Midbrain (tissue), 1 donor: ENCODE data around the gene KCNT1.

Experiments
- DNase-seq: peaks from one replicate; lab custom pipeline; 2025; lab: John Stamatoyannopoulos, UW

The KCNT1 gene

GRCh38 chr9:135726138-135726853 is 24.3 kb downstream of the KCNT1 start:
- no peak for DNase-seq

- DNase-seq, result no peak
Observed at GRCh38 chr9:135727257-135727875, 25.4 kb downstream of the KCNT1 start.

GRCh38 chr9:135728436-135729110 is 26.6 kb downstream of the KCNT1 start:
- no peak for DNase-seq

- no peak for DNase-seq
Observed at GRCh38 chr9:135729480-135729879, 27.5 kb downstream of the KCNT1 start.

GRCh38 chr9:135731454-135731853 is 29.5 kb downstream of the KCNT1 start:
- DNase-seq, result no peak

GRCh38 chr9:135732569-135733257 is 30.7 kb downstream of the KCNT1 start:
- DNase-seq, result no peak

GRCh38 chr9:135734616-135735144 is 32.7 kb downstream of the KCNT1 start:
- DNase-seq, result no peak

- DNase-seq, result no peak
Observed at GRCh38 chr9:135736272-135736978, 34.4 kb downstream of the KCNT1 start.

GRCh38 chr9:135736979-135737839 is 35.2 kb downstream of the KCNT1 start:
- no peak for DNase-seq

- no peak for DNase-seq
Observed at GRCh38 chr9:135737840-135738521, 36.0 kb downstream of the KCNT1 start.

- no peak for DNase-seq
Observed at GRCh38 chr9:135739271-135740220, 37.6 kb downstream of the KCNT1 start.

- no peak for DNase-seq
Observed at GRCh38 chr9:135741276-135742219, 39.6 kb downstream of the KCNT1 start.

- DNase-seq, result no peak
Observed at GRCh38 chr9:135743021-135743420, 41.0 kb downstream of the KCNT1 start.

- no peak for DNase-seq
Observed at GRCh38 chr9:135743546-135744332, 41.8 kb downstream of the KCNT1 start.

GRCh38 chr9:135744333-135745070 is 42.5 kb downstream of the KCNT1 start:
- no peak for DNase-seq

GRCh38 chr9:135745189-135745588 is 43.2 kb downstream of the KCNT1 start:
- DNase-seq, result no peak
